ENCODE measurements around the gene RALGPS1. TPM values are rescaled to one million over a fixed set of nuclear protein-coding genes. Genes with fewer than 3 reads are reported as not detected.

RALGPS1 gene
- total and polyA plus RNA-seq, 2 of the 8 experiments (the other 6 are each of a cell fraction or from before 2014, with no cell fraction given) = 20.0 to 23.5 TPM

DNA sequence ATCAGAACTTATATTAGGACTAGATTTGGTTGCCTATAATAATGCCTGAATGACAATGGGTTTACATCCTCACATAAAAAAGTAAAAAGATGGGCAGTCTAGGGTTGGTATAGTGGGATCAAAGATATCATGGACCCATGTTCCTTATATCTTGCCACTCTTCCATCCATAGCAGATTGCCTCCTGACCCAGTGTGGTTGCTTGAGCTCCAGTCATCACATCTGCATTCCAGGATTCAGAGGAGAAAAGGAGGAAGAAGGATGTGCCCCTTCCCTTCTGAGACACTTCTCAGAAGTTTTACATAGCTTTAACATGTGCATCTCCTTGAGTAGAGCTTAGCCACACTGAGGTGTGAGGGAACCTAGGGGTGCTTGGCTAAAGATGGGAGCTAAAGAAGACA, 22.9 kb downstream of the RALGPS1 start:
- FAIRE-seq (no peak), DNase-seq (ENCODE audit: low read depth in 1 of 2, low spot score in 2 of 2) (no peak)
- Histone ChIP-seq H2AK5ac (ENCODE audit: low read depth, low read length) (no peak overlapping the region), H2BK20ac (ENCODE audit: low read length) (no peak overlapping the region), H2AFZ (ENCODE audit: low read length) (no peak overlapping the region), H3K23ac (ENCODE audit: insufficient read length) (no peak overlapping the region), H3K18ac (ENCODE audit: extremely low read depth, low read length) (no peak overlapping the region), H3K4me1 (replicated peaks in 1 of 4; ENCODE audit: control insufficient read depth in 3 of 4, insufficient read depth in 4 of 4, low read length in 3 of 4) (peaks cover 0 to 17% (median 9%) of the 10 kb centered on the region in 4 experiments; a peak in 5 of 7 replicates), H4K5ac (ENCODE audit: insufficient read length, low read depth, low read length) (no peak overlapping the region), H3K4ac (replicated peaks; ENCODE audit: insufficient read length, low read depth, low read length) (no peak overlapping the region), H3K79me2 (ENCODE audit: control insufficient read depth in 1 of 2, insufficient read depth in 2 of 2, low read length in 2 of 2) (no peaks in the 10 kb centered on the region), H3K56ac (replicated peaks; ENCODE audit: insufficient read length, low read depth, low read length) (no peak overlapping the region), H3K14ac (ENCODE audit: insufficient read length) (no peak overlapping the region), H3K4me3 (ENCODE audit: extremely low read depth in 1 of 4, insufficient read depth in 2 of 4, low read depth in 3 of 4, low read length in 4 of 4) (no peak overlapping the region), H3K27ac (ENCODE audit: low read depth, low read length) (no peak overlapping the region), H4K8ac (ENCODE audit: extremely low read depth, insufficient read depth, low read length) (no peak overlapping the region), H2BK120ac (replicated peaks; ENCODE audit: low read depth, low read length) (no peak overlapping the region), H2BK12ac (ENCODE audit: low read depth, low read length) (no peak overlapping the region), H3K27me3 (replicated peaks in 1 of 4; ENCODE audit: control insufficient read depth in 3 of 4, extremely low read depth in 1 of 4, insufficient read depth in 3 of 4, low read length in 3 of 4) (no peaks in the 10 kb centered on the region), H3K79me1 (ENCODE audit: low read depth, low read length) (no peaks in the 10 kb centered on the region; the same call in 1 of the 2 replicates), H2BK15ac (ENCODE audit: low read length) (no peak overlapping the region), H3K4me2 (ENCODE audit: insufficient read depth in 1 of 2, low read depth in 2 of 2, low read length in 2 of 2) (no peak overlapping the region), H3K9ac (replicated peaks in 1 of 4; ENCODE audit: extremely low read depth in 1 of 4, low read depth in 3 of 4, low read length in 3 of 4) (no peak overlapping the region), H3K23me2 (ENCODE audit: low read depth, low read length) (no peaks in the 10 kb centered on the region), H3K9me3 (ENCODE audit: insufficient read depth in 2 of 2, low read depth in 1 of 2, low read length in 1 of 2) (no peaks in the 10 kb centered on the region), H4K91ac (replicated peaks; ENCODE audit: insufficient read length, low read length) (no peak overlapping the region), H4K20me1 (replicated peaks in 1 of 2; ENCODE audit: control insufficient read depth in 1 of 2, insufficient read depth in 2 of 2, low read length in 2 of 2) (no peaks in the 10 kb centered on the region), H2BK5ac (ENCODE audit: low read depth, low read length) (no peak overlapping the region), H3K36me3 (ENCODE audit: control insufficient read depth in 2 of 4, insufficient read depth in 4 of 4, low read length in 3 of 4) (no peaks in the 10 kb centered on the region)
- peak; percentile 90 for TF ChIP-seq KDM1A (IDR thresholded peaks at IDR 0.05; ENCODE audit: borderline replicate concordance, low read length)
- no peak for TF ChIP-seq POLR2A (IDR thresholded peaks at IDR 0.05; ENCODE audit: control extremely low read depth in 1 of 2, low read depth in 2 of 2, low read length in 2 of 2)
- POLR2A ChIA-PET (ENCODE audit: partially characterized antibody) = interaction anchor here (1.0 to 1.2 kb wide), 2 partner anchors 260 to 537 kb away, joined by 3 to 4 read pairs; no protein-coding TSS in a partner anchor
- CTCF ChIA-PET (ENCODE audit: partially characterized antibody) = interaction anchor here (0.6 to 11.9 kb wide), 8 partner anchors 10 to 277 kb away, joined by 3 to 166 read pairs (median 10); no protein-coding TSS in a partner anchor

Measured in H1 (cell line).